PC-3 (cell line): Measurements from ENCODE around the gene MYRFL.

Experiments
- EZH2 ChIP-seq: fragments of 300-600 bp; sonication (generic); IDR thresholded peaks from one replicate; pipeline ENCODE4 v1.6.1; 2017; ENCODE audit warnings: antibody characterized with exemption, mild to moderate bottlenecking, low read length; ENCODE audit not compliant: unreplicated experiment
- TF ChIP-seq, protein P1 (sequence below): fragments of 300-600 bp; sonication (generic); conservative IDR thresholded peaks from 2 replicates; pipeline ENCODE4 v1.5.1; 2017; ENCODE audit warnings: antibody characterized with exemption, low read depth, mild to moderate bottlenecking, low read length

DNA sequence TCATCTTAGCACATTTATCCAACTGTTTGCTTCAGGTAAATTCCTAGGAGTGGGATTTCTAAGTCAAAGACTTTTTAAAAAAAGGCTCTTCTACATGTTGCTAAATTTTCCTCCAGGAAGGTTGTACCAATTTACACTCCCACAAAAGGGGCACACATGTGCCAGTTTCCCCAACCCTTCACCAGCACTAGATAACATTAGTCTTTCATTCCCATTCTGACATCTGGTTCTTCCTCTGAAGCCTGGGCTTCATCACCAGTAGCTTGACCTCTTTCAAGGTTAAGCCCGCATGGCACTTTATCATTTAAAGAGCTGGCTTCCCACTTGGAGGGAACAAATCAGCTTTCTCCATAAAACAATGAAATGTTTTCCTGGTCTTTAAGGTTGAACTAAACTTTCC, 168.4 kb downstream of the MYRFL start:
- TF ChIP-seq, protein P1, sequence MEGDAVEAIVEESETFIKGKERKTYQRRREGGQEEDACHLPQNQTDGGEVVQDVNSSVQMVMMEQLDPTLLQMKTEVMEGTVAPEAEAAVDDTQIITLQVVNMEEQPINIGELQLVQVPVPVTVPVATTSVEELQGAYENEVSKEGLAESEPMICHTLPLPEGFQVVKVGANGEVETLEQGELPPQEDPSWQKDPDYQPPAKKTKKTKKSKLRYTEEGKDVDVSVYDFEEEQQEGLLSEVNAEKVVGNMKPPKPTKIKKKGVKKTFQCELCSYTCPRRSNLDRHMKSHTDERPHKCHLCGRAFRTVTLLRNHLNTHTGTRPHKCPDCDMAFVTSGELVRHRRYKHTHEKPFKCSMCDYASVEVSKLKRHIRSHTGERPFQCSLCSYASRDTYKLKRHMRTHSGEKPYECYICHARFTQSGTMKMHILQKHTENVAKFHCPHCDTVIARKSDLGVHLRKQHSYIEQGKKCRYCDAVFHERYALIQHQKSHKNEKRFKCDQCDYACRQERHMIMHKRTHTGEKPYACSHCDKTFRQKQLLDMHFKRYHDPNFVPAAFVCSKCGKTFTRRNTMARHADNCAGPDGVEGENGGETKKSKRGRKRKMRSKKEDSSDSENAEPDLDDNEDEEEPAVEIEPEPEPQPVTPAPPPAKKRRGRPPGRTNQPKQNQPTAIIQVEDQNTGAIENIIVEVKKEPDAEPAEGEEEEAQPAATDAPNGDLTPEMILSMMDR: no peak
- TF ChIP-seq EZH2: no peak
